ENCODE data around the gene NRP2. TPM values are rescaled to one million over a fixed set of nuclear protein-coding genes. Genes with fewer than 3 reads are reported as not detected.

Gene NRP2
- total and polyA plus RNA-seq, 2 of the 13 experiments (the other 11 are each of a cell fraction or from before 2014, with no cell fraction given) = 0.65 to 1.4 TPM

GRCh38 chr2:205661281-205661680, 21.0 kb upstream of the NRP2 start:
- Histone ChIP-seq H3K4me3 (replicated peaks in 1 of 3; ENCODE audit: insufficient read depth in 1 of 3, low read depth in 2 of 3, low read length in 3 of 3) (no peak overlapping the region), H2AFZ (ENCODE audit: low read length) (no peak overlapping the region), H3K9ac (ENCODE audit: insufficient read depth, low read depth, low read length) (no peak overlapping the region), H3K27me3 (ENCODE audit: control insufficient read depth in 1 of 2, insufficient read depth in 2 of 2, low read length in 2 of 2) (no peaks in the 10 kb centered on the region), H3K4me1 (ENCODE audit: insufficient read depth, low read length) (no peaks in the 10 kb centered on the region), H3K27ac (ENCODE audit: extremely low read length, insufficient read depth, low read length) (no peak overlapping the region), H3K4me2 (ENCODE audit: low read depth, low read length) (no peak overlapping the region), H3K9me3 (ENCODE audit: low read length) (no peaks in the 10 kb centered on the region), H3K79me2 (ENCODE audit: insufficient read depth, low read length) (no peaks in the 10 kb centered on the region), H4K20me1 (ENCODE audit: insufficient read depth, low read length) (no peaks in the 10 kb centered on the region), H3K36me3 (replicated peaks in 1 of 2; ENCODE audit: control insufficient read depth in 1 of 2, insufficient read depth in 2 of 2, low read length in 2 of 2) (no peaks in the 10 kb centered on the region)
- TF ChIP-seq FOXJ3 (CRISPR knock-in tag; IDR thresholded peaks at IDR 0.05; ENCODE audit: borderline replicate concordance) = no peak
- no peak for TF ChIP-seq PRPF4 (IDR thresholded peaks at IDR 0.05; ENCODE audit: low read depth, low read length, poor library complexity, severe bottlenecking)
- TF ChIP-seq GMEB1 (CRISPR knock-in tag; IDR thresholded peaks at IDR 0.05; ENCODE audit: borderline replicate concordance) = no peak
- no peak for TF ChIP-seq TSC22D2 (CRISPR knock-in tag; IDR thresholded peaks at IDR 0.05; ENCODE audit: borderline replicate concordance)
- no peak for TF ChIP-seq SMAD3 (CRISPR knock-in tag; IDR thresholded peaks at IDR 0.05)
- TF ChIP-seq, protein P1, sequence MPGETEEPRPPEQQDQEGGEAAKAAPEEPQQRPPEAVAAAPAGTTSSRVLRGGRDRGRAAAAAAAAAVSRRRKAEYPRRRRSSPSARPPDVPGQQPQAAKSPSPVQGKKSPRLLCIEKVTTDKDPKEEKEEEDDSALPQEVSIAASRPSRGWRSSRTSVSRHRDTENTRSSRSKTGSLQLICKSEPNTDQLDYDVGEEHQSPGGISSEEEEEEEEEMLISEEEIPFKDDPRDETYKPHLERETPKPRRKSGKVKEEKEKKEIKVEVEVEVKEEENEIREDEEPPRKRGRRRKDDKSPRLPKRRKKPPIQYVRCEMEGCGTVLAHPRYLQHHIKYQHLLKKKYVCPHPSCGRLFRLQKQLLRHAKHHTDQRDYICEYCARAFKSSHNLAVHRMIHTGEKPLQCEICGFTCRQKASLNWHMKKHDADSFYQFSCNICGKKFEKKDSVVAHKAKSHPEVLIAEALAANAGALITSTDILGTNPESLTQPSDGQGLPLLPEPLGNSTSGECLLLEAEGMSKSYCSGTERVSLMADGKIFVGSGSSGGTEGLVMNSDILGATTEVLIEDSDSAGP (CRISPR knock-in tag; IDR thresholded peaks at IDR 0.05; ENCODE audit: borderline replicate concordance) = no peak
- TF ChIP-seq ZNF12 (CRISPR knock-in tag; IDR thresholded peaks at IDR 0.05) = no peak
- no peak for TF ChIP-seq ZNF180 (CRISPR knock-in tag; IDR thresholded peaks at IDR 0.05; ENCODE audit: borderline replicate concordance, low read depth)
- TF ChIP-seq, protein P2, sequence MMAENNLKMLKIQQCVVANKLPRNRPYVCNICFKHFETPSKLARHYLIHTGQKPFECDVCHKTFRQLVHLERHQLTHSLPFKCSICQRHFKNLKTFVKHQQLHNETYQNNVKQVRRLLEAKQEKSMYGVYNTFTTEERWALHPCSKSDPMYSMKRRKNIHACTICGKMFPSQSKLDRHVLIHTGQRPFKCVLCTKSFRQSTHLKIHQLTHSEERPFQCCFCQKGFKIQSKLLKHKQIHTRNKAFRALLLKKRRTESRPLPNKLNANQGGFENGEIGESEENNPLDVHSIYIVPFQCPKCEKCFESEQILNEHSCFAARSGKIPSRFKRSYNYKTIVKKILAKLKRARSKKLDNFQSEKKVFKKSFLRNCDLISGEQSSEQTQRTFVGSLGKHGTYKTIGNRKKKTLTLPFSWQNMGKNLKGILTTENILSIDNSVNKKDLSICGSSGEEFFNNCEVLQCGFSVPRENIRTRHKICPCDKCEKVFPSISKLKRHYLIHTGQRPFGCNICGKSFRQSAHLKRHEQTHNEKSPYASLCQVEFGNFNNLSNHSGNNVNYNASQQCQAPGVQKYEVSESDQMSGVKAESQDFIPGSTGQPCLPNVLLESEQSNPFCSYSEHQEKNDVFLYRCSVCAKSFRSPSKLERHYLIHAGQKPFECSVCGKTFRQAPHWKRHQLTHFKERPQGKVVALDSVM (CRISPR knock-in tag; IDR thresholded peaks at IDR 0.05) = no peak
- TF ChIP-seq FOXC1 (CRISPR knock-in tag; IDR thresholded peaks at IDR 0.05; ENCODE audit: borderline replicate concordance) = no peak
- TF ChIP-seq ATF7-NPFF (CRISPR knock-in tag; IDR thresholded peaks at IDR 0.05; ENCODE audit: low read depth) = no peak
- CTCF ChIA-PET (ENCODE audit: low intra/inter-chr PET ratio, low total read pairs) = no interaction called here
- no peak for ATAC-seq
- intact Hi-C loops (cut with micrococcal nuclease; ENCODE audit: unreplicated experiment) (no loop called here), in situ Hi-C loops (cut with HindIII; ENCODE audit: extremely low pct_ligation_motif_present, low pct_unique_long_range_greater_than_20kb) (no loop called here)
- POLR2A ChIA-PET = no interaction called here
- no TSS peak for BruUV-seq (replicated peaks)
- no peak for DNase-seq (ENCODE audit: low spot score)
- no peak for FAIRE-seq
- WGBS (ENCODE audit: low lambda C conversion rate) = 53% methylated on average over 5 of the region's 5 CpGs
